ENCODE data around the gene ARFGAP2.

Gene ARFGAP2

GRCh38 chr11:47148270-47148669 lies 28.4 kb downstream of the ARFGAP2 start:
- DNase-seq (ENCODE audit: low read depth), result no peak

GRCh38 chr11:47147681-47148080 lies 29.0 kb downstream of the ARFGAP2 start:
- DNase-seq (ENCODE audit: low read depth), result no peak

GRCh38 chr11:47147250-47147649 lies 29.4 kb downstream of the ARFGAP2 start:
- DNase-seq (ENCODE audit: low read depth), result no peak

GRCh38 chr11:47144541-47144940 lies 32.1 kb downstream of the ARFGAP2 start:
- DNase-seq (ENCODE audit: low read depth), result no peak

- DNase-seq (ENCODE audit: low read depth), result no peak
Measured at GRCh38 chr11:47143322-47143721, 33.4 kb downstream of the ARFGAP2 start.

- DNase-seq (ENCODE audit: low read depth), result no peak
Measured at GRCh38 chr11:47139878-47140277, 36.8 kb downstream of the ARFGAP2 start.

- no peak for DNase-seq (ENCODE audit: low read depth)
Measured at GRCh38 chr11:47137476-47137875, 39.2 kb downstream of the ARFGAP2 start.

GRCh38 chr11:47136921-47137320 lies 39.8 kb downstream of the ARFGAP2 start:
- DNase-seq (ENCODE audit: low read depth), result no peak

- DNase-seq (ENCODE audit: low read depth), result no peak
Measured at GRCh38 chr11:47136327-47136726, 40.4 kb downstream of the ARFGAP2 start.

GRCh38 chr11:47132981-47133380 lies 43.7 kb downstream of the ARFGAP2 start:
- DNase-seq (ENCODE audit: low read depth), result no peak

- DNase-seq (ENCODE audit: low read depth), result no peak
Measured at GRCh38 chr11:47132490-47132889, 44.2 kb downstream of the ARFGAP2 start.

- no peak for DNase-seq (ENCODE audit: low read depth)
Measured at GRCh38 chr11:47131136-47131535, 45.5 kb downstream of the ARFGAP2 start.

- DNase-seq (ENCODE audit: low read depth), result no peak
Measured at GRCh38 chr11:47130543-47130942, 46.1 kb downstream of the ARFGAP2 start.

GRCh38 chr11:47127213-47127612 lies 49.5 kb downstream of the ARFGAP2 start:
- DNase-seq (ENCODE audit: low read depth), result no peak

GRCh38 chr11:47125083-47125482 lies 51.6 kb downstream of the ARFGAP2 start:
- no peak for DNase-seq (ENCODE audit: low read depth)

GRCh38 chr11:47124675-47125074 lies 52.0 kb downstream of the ARFGAP2 start:
- DNase-seq (ENCODE audit: low read depth), result no peak

GRCh38 chr11:47123094-47123493 lies 53.6 kb downstream of the ARFGAP2 start:
- DNase-seq (ENCODE audit: low read depth), result no peak

- no peak for DNase-seq (ENCODE audit: low read depth)
Measured at GRCh38 chr11:47121731-47122130, 54.9 kb downstream of the ARFGAP2 start.

- no peak for DNase-seq (ENCODE audit: low read depth)
Measured at GRCh38 chr11:47121056-47121455, 55.6 kb downstream of the ARFGAP2 start.

GRCh38 chr11:47118958-47119688 lies 57.6 kb downstream of the ARFGAP2 start:
- peak; percentile 60 for DNase-seq (ENCODE audit: low read depth)
